GM23338 (cell line): Measurements from ENCODE around the gene RASSF1. TPM values are rescaled to one million over a fixed set of nuclear protein-coding genes. Genes with fewer than 3 reads are reported as not detected.

Experiments
- ATAC-seq: fragments of 200-7000 bp; cut with Tn5 transposase; 3 replicates; pipeline ENCODE4 v1.9.1; 2020
- DNase-seq: peaks from one replicate; pipeline ENCODE4 v3.0.0-alpha.2; 2015; ENCODE audit warnings: low spot score
- H2AFZ ChIP-seq: fragments of 200-600 bp; sonication (generic); 2 replicates; pipeline ENCODE4 v1.8.0; 2016; ENCODE audit warnings: antibody characterized with exemption, mild to moderate bottlenecking, moderate library complexity
- H3F3A ChIP-seq: fragments of 200-600 bp; sonication (generic); replicated peaks from 2 replicates; pipeline ENCODE4 v1.8.0; 2017; ENCODE audit warnings: antibody characterized with exemption, mixed run types, low read depth
- H3K27ac ChIP-seq: fragments of 200-600 bp; sonication (generic); 2 replicates; pipeline ENCODE4 v1.6.1; 2016; ENCODE audit warnings: low read depth
- H3K27me3 ChIP-seq: fragments of 200-600 bp; sonication (generic); 2 replicates; pipeline ENCODE4 v1.8.0; 2016; ENCODE audit warnings: mild to moderate bottlenecking, mixed run types, moderate library complexity; ENCODE audit not compliant: insufficient read depth
- H3K36me3 ChIP-seq: fragments of 200-600 bp; sonication (generic); 2 replicates; pipeline ENCODE4 v1.8.0; 2016; ENCODE audit warnings: mild to moderate bottlenecking; ENCODE audit not compliant: insufficient read depth
- H3K4me1 ChIP-seq: fragments of 200-600 bp; sonication (generic); 2 replicates; pipeline ENCODE4 v1.8.0; 2016; ENCODE audit warnings: mild to moderate bottlenecking, moderate library complexity; ENCODE audit not compliant: insufficient read depth
- H3K4me2 ChIP-seq: fragments of 200-600 bp; sonication (generic); 2 replicates; pipeline ENCODE4 v1.7.1; 2017; ENCODE audit warnings: mixed run types
- H3K4me3 ChIP-seq: fragments of 200-600 bp; sonication (generic); 2 replicates; pipeline ENCODE4 v1.6.1; 2016; ENCODE audit warnings: mixed run types
- H3K79me2 ChIP-seq: fragments of 200-600 bp; sonication (generic); replicated peaks from 2 replicates; pipeline ENCODE4 v1.8.0; 2017; ENCODE audit warnings: mild to moderate bottlenecking; ENCODE audit not compliant: insufficient read depth
- H3K9me2 ChIP-seq: fragments of 200-600 bp; sonication (generic); 2 replicates; pipeline ENCODE4 v1.8.0; 2017; ENCODE audit not compliant: insufficient read depth
- H4K20me1 ChIP-seq: fragments of 200-600 bp; sonication (generic); replicated peaks from 2 replicates; pipeline ENCODE4 v1.8.0; 2017; ENCODE audit warnings: mild to moderate bottlenecking; ENCODE audit not compliant: insufficient read depth
- H3K27ac Mint-ChIP-seq: 2 replicates; pipeline ENCODE4 v1.8.0; 2020; ENCODE audit warnings: inconsistent platforms, mild to moderate bottlenecking, moderate library complexity, mixed read lengths
- H3K27me3 Mint-ChIP-seq: 3 replicates; pipeline ENCODE4 v1.8.0; 2022; ENCODE audit warnings: low read depth, mild to moderate bottlenecking, moderate library complexity, mixed read lengths, inconsistent platforms; ENCODE audit not compliant: insufficient read depth, poor library complexity
- H3K36me3 Mint-ChIP-seq: 3 replicates; pipeline ENCODE4 v1.8.0; 2021; ENCODE audit warnings: low read depth, mild to moderate bottlenecking, inconsistent platforms, moderate library complexity, mixed read lengths
- H3K4me1 Mint-ChIP-seq: 3 replicates; pipeline ENCODE4 v1.8.0; 2020; ENCODE audit warnings: mild to moderate bottlenecking, inconsistent platforms, mixed read lengths
- H3K4me3 Mint-ChIP-seq: 3 replicates; pipeline ENCODE4 v1.8.0; 2021; ENCODE audit warnings: moderate library complexity, mild to moderate bottlenecking, inconsistent platforms, mixed read lengths
- H3K9me3 Mint-ChIP-seq: 3 replicates; pipeline ENCODE4 v1.8.0; 2020; ENCODE audit warnings: moderate library complexity, mild to moderate bottlenecking, inconsistent platforms, mixed read lengths
- CREB1 ChIP-seq: fragments of 250-450 bp; sonication (Bioruptor Pico); IDR thresholded peaks from 2 replicates; pipeline ENCODE4 v1.5.0; 2020; ENCODE audit warnings: low read depth, mild to moderate bottlenecking, moderate library complexity
- CTCF ChIP-seq, 2 experiments: fragments of 200-600 bp in 1 of 2; sonication (generic) in 1 of 2; conservative IDR thresholded peaks; 2 replicates each; pipeline versions ENCODE4 v1.5.1 to v1.6.1; 2016 to 2017; ENCODE audit warnings: antibody characterized with exemption in 2 of 2, low read depth in 2 of 2, mild to moderate bottlenecking in 2 of 2, moderate library complexity in 1 of 2
- EZH2 ChIP-seq: fragments of 200-600 bp; sonication (generic); IDR thresholded peaks from one replicate; pipeline ENCODE4 v1.8.0; 2017; ENCODE audit warnings: antibody characterized with exemption, mild to moderate bottlenecking, low read depth; ENCODE audit not compliant: unreplicated experiment
- EZH2phosphoT487 ChIP-seq: fragments of 200-600 bp; sonication (generic); IDR thresholded peaks from one replicate; pipeline ENCODE4 v1.8.1; 2018; ENCODE audit warnings: antibody characterized with exemption; ENCODE audit not compliant: unreplicated experiment
- JUNB ChIP-seq: IDR thresholded peaks from one replicate; pipeline ENCODE4 v1.6.1; 2016; ENCODE audit warnings: antibody characterized with exemption; ENCODE audit not compliant: unreplicated experiment
- NANOG ChIP-seq: IDR thresholded peaks from 2 replicates; pipeline ENCODE4 v1.6.1; 2016; ENCODE audit warnings: antibody characterized with exemption, borderline replicate concordance
- POLR2AphosphoS5 ChIP-seq: IDR thresholded peaks from 2 replicates; pipeline ENCODE4 v1.6.1; 2016; ENCODE audit warnings: antibody characterized with exemption, low read depth
- STAT1 ChIP-seq: IDR thresholded peaks from one replicate; pipeline ENCODE4 v1.6.1; 2016; ENCODE audit warnings: antibody characterized with exemption; ENCODE audit not compliant: unreplicated experiment
- ZNF114 ChIP-seq: fragments of 250-450 bp; sonication (Bioruptor Pico); IDR thresholded peaks from 2 replicates; pipeline ENCODE4 v1.5.0; 2020; ENCODE audit warnings: mild to moderate bottlenecking, moderate library complexity
- ZNF331 ChIP-seq: fragments of 250-450 bp; sonication (Bioruptor Pico); IDR thresholded peaks from 2 replicates; pipeline ENCODE4 v1.5.0; 2020; ENCODE audit warnings: low read depth, mild to moderate bottlenecking, moderate library complexity
- ZNF462 ChIP-seq: fragments of 250-450 bp; sonication (Bioruptor Pico); IDR thresholded peaks from 2 replicates; pipeline ENCODE4 v1.5.0; 2020; ENCODE audit warnings: mild to moderate bottlenecking, moderate library complexity
- polyA plus RNA-seq: library from polyadenylated mRNA; unstranded; fragments of >200 nt; fragmentation: Nextera tagmentation; extraction: Ambion mirVana; gene quantifications from 2 replicates; pipeline ENCODE4 v1.2.1, GENCODE V29; 2016
- total RNA-seq: library from RNA; depleted of rRNA; stranded (reverse); fragments of >200 nt; shearing (Covaris generic); gene quantifications from 2 replicates; pipeline ENCODE4 v1.2.3, GENCODE V29; 2014
- TF ChIP-seq, protein P1 (sequence below): IDR thresholded peaks from 2 replicates; pipeline ENCODE4 v1.6.1; 2016; ENCODE audit warnings: antibody characterized with exemption
- TF ChIP-seq, protein P2 (sequence below): IDR thresholded peaks from one replicate; pipeline ENCODE4 v1.6.1; 2018; ENCODE audit warnings: antibody characterized with exemption; ENCODE audit not compliant: unreplicated experiment

Gene RASSF1
- total and polyA plus RNA-seq, 2 experiments from 2014 or later, result 9.6 to 15.7 TPM

- Histone ChIP-seq H3K27ac (peak overlapping the region; percentile 88; the same call in 1 of the 2 replicates), H4K20me1 (peaks cover 13% of the 10 kb centered on the region; the same call in 1 of the 2 replicates), H3K79me2 (peaks cover 39% of the 10 kb centered on the region), H3K4me2 (peak overlapping the region; percentile 99), H2AFZ (no peak overlapping the region), H3K9me2 (no peaks in the 10 kb centered on the region), H3K36me3 (peaks cover 8% of the 10 kb centered on the region), H3F3A (peaks cover 23% of the 10 kb centered on the region; the same call in 1 of the 2 replicates), H3K4me3 (peak overlapping the region; percentile 97), H3K4me1 (peaks cover 21% of the 10 kb centered on the region), H3K27me3 (no peaks in the 10 kb centered on the region)
- ATAC-seq (no peak), DNase-seq (no peak)
- TF ChIP-seq NANOG (no peak), ZNF114 (CRISPR knock-in tag) (no peak), JUNB (no peak), EZH2 (no peak), CREB1 (CRISPR knock-in tag) (no peak), STAT1 (no peak), CTCF (conservative IDR thresholded peaks at IDR 0.05; ENCODE audit: low read depth in 2 of 2) (no peak), ZNF462 (no peak), POLR2AphosphoS5 (no peak), EZH2phosphoT487 (no peak), ZNF331 (no peak)
- TF ChIP-seq, protein P1, sequence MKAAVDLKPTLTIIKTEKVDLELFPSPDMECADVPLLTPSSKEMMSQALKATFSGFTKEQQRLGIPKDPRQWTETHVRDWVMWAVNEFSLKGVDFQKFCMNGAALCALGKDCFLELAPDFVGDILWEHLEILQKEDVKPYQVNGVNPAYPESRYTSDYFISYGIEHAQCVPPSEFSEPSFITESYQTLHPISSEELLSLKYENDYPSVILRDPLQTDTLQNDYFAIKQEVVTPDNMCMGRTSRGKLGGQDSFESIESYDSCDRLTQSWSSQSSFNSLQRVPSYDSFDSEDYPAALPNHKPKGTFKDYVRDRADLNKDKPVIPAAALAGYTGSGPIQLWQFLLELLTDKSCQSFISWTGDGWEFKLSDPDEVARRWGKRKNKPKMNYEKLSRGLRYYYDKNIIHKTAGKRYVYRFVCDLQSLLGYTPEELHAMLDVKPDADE, result no peak
- TF ChIP-seq, protein P2, sequence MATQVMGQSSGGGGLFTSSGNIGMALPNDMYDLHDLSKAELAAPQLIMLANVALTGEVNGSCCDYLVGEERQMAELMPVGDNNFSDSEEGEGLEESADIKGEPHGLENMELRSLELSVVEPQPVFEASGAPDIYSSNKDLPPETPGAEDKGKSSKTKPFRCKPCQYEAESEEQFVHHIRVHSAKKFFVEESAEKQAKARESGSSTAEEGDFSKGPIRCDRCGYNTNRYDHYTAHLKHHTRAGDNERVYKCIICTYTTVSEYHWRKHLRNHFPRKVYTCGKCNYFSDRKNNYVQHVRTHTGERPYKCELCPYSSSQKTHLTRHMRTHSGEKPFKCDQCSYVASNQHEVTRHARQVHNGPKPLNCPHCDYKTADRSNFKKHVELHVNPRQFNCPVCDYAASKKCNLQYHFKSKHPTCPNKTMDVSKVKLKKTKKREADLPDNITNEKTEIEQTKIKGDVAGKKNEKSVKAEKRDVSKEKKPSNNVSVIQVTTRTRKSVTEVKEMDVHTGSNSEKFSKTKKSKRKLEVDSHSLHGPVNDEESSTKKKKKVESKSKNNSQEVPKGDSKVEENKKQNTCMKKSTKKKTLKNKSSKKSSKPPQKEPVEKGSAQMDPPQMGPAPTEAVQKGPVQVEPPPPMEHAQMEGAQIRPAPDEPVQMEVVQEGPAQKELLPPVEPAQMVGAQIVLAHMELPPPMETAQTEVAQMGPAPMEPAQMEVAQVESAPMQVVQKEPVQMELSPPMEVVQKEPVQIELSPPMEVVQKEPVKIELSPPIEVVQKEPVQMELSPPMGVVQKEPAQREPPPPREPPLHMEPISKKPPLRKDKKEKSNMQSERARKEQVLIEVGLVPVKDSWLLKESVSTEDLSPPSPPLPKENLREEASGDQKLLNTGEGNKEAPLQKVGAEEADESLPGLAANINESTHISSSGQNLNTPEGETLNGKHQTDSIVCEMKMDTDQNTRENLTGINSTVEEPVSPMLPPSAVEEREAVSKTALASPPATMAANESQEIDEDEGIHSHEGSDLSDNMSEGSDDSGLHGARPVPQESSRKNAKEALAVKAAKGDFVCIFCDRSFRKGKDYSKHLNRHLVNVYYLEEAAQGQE, result no peak
- H3K4me3 Mint-ChIP-seq, result peak overlapping the region; percentile 86
- H3K9me3 Mint-ChIP-seq, result no peaks in the 10 kb centered on the region
- H3K4me1 Mint-ChIP-seq, result peaks cover 46% of the 10 kb centered on the region
- H3K27ac Mint-ChIP-seq, result peak overlapping the region; percentile 59
- peaks cover 14% of the 10 kb centered on the region for H3K27me3 Mint-ChIP-seq
- peaks cover 38% of the 10 kb centered on the region for H3K36me3 Mint-ChIP-seq
Measured at GRCh38 chr3:50323092-50323600, 17.5 kb downstream of the RASSF1 start.
